ENCODE measurements around the gene NDUFB11. TPM values are rescaled to one million over a fixed set of nuclear protein-coding genes. Genes with fewer than 3 reads are reported as not detected.

NDUFB11 gene
- total and polyA plus RNA-seq, 2 donors (not counting 1 experiment from before 2014, with no cell fraction given), result 56.8 to 59.7 TPM

- peak overlapping the region; percentile 78 to 84 for H3K27ac ChIP-seq (ENCODE audit: low read length in 2 of 2)
- peaks cover 26 to 41% of the 10 kb centered on the region in 2 donors for H3K4me1 ChIP-seq (ENCODE audit: control insufficient read depth in 2 of 2, insufficient read depth in 2 of 2, low read length in 2 of 2)
- CTCF ChIA-PET, result interaction anchor here (2.4 to 3.8 kb wide), 2 partner anchors 193 to 333 kb away, joined by 22 to 23 read pairs; no protein-coding TSS in a partner anchor
- Mint-ChIP-seq H3K4me3 (peak overlapping the region; percentile 91), H3K9me3 (ENCODE audit: insufficient read depth) (no peaks in the 10 kb centered on the region), H3K27me3 (no peaks in the 10 kb centered on the region), H3K4me1 (peaks cover 40% of the 10 kb centered on the region), H3K27ac (peak overlapping the region; percentile 88)
- H3K4me2 ChIP-seq (replicated peaks; ENCODE audit: low read depth, low read length, poor library complexity, severe bottlenecking), result peak overlapping the region; percentile 90
- 0% methylated on average over 23 of the region's 40 CpGs for WGBS (ENCODE audit: insufficient coverage)
- POLR2A ChIA-PET, result interaction anchor here (0.7 to 1.6 kb wide), 6 partner anchors 27 to 371 kb away, joined by 3 to 11 read pairs (median 6); partner anchors contain the start of genes ARAF, CDK16, NDUFB11 and RBM10
- H3K27me3 ChIP-seq (replicated peaks in 1 of 4; ENCODE audit: control extremely low read depth in 1 of 4, control insufficient read depth in 3 of 4, insufficient read depth in 4 of 4, low read length in 3 of 4), result no peaks in the 10 kb centered on the region
- no peaks in the 10 kb centered on the region for H3K9me3 ChIP-seq (ENCODE audit: control extremely low read depth in 1 of 3, control insufficient read depth in 2 of 3, insufficient read depth in 1 of 3, low read length in 2 of 3)
- intact Hi-C loops (cut with micrococcal nuclease), result loop anchor here (5.0 kb wide), 2 partner anchors 122 to 462 kb away; partner anchors contain the start of gene ELK1
- no peak for TF ChIP-seq CTCF (IDR thresholded peaks at IDR 0.05)
- no peak for TF ChIP-seq EZH2 (IDR thresholded peaks at IDR 0.05; ENCODE audit: borderline replicate concordance, insufficient read depth, low read depth, low read length, poor library complexity, severe bottlenecking)
- no peaks in the 10 kb centered on the region for H4K20me1 ChIP-seq (ENCODE audit: control insufficient read depth, insufficient read depth, low read length, poor library complexity, severe bottlenecking)
- ATAC-seq (ENCODE audit: low read depth), result peak; percentile 75
- H3K36me3 ChIP-seq (replicated peaks in 1 of 2; ENCODE audit: control extremely low read depth in 1 of 2, control insufficient read depth in 1 of 2, extremely low read depth in 1 of 2, insufficient read depth in 2 of 2, low read length in 1 of 2), result peaks cover 0 to 4% of the 10 kb centered on the region in 2 experiments
- peak overlapping the region; percentile 80 for H2AFZ ChIP-seq (ENCODE audit: insufficient read depth, low read depth, low read length, poor library complexity, severe bottlenecking)
- peak overlapping the region; percentile 82 for H3K9ac ChIP-seq (ENCODE audit: low read length)
- peaks cover 24% of the 10 kb centered on the region for H3K79me2 ChIP-seq (ENCODE audit: control insufficient read depth, insufficient read depth, low read length)
- DNase-seq, result peak; percentile 90
- peak overlapping the region; percentile 44 to 80 (median 66) for H3K4me3 ChIP-seq (ENCODE audit: control extremely low read depth in 1 of 5, extremely low read depth in 1 of 5, insufficient read depth in 1 of 5, low read depth in 2 of 5, low read length in 4 of 5)
These were observed 46.2 kb upstream of the NDUFB11 start for GRCh38 chrX:47190445-47191269.

Measured in B cell (primary cell).